Neural progenitor cell (in vitro differentiated cells): ENCODE measurements around the gene ZNF738.

ENCODE experiments used
- CTCF ChIP-seq: fragments of 200-600 bp; sonication (generic); IDR thresholded peaks from 2 replicates; pipeline ENCODE4 v1.5.1; 2017; ENCODE audit warnings: antibody characterized with exemption, mild to moderate bottlenecking
- EZH2 ChIP-seq: fragments of 200-600 bp; sonication (generic); IDR thresholded peaks from 2 replicates; pipeline ENCODE4 v1.6.1; 2017; ENCODE audit warnings: antibody characterized with exemption, mild to moderate bottlenecking, moderate library complexity
- EZH2phosphoT487 ChIP-seq: fragments of 200-600 bp; sonication (generic); IDR thresholded peaks from 2 replicates; pipeline ENCODE4 v1.6.1; 2017; ENCODE audit warnings: antibody characterized with exemption

GRCh38 chr19:21423057-21424041 is 64.5 kb downstream of the ZNF738 start:
- TF ChIP-seq CTCF (no peak), EZH2phosphoT487 (no peak), EZH2 (no peak)
